HepG2 (cell line): Measurements from ENCODE around the gene TRAP1. TPM values are rescaled to one million over a fixed set of nuclear protein-coding genes. Genes with fewer than 3 reads are reported as not detected.

Experiments used
- CREM ChIP-seq, 2 experiments: sonication (generic) in 1 of 2; formaldehyde crosslinking in 1 of 2; IDR thresholded peaks; 2 replicates each; pipeline versions ENCODE4 v1.4.0 to v1.6.1; 2016 to 2020; ENCODE audit warnings: antibody characterized with exemption in 1 of 2, mild to moderate bottlenecking in 1 of 2, missing genetic modification reagents in 1 of 2
- EHMT2 ChIP-seq: fragments of 200-600 bp; sonication (generic); IDR thresholded peaks from 2 replicates; pipeline ENCODE4 v1.7.0; 2017; ENCODE audit warnings: antibody characterized with exemption, low read depth, low read length, borderline replicate concordance
- ELF4 ChIP-seq: sonication (generic); formaldehyde crosslinking; IDR thresholded peaks from 2 replicates; pipeline ENCODE4 v1.5.0; 2020; ENCODE audit warnings: missing genetic modification reagents, mild to moderate bottlenecking, moderate library complexity, borderline replicate concordance
- EP300 ChIP-seq, 3 experiments: sonication (generic) in 1 of 3; formaldehyde crosslinking in 1 of 3; IDR thresholded peaks; 2 replicates each; pipeline versions ENCODE4 v1.5.1 to v1.6.1; 2011 to 2020; ENCODE audit warnings: low read depth in 2 of 3, low read length in 2 of 3, borderline replicate concordance in 1 of 3, improper control_type of control experiment in 1 of 3, mild to moderate bottlenecking in 1 of 3, missing genetic modification reagents in 1 of 3, moderate library complexity in 1 of 3
- GATAD2A ChIP-seq: IDR thresholded peaks from 2 replicates; pipeline ENCODE4 v1.6.1; 2016
- GLI4 ChIP-seq: sonication (generic); formaldehyde crosslinking; IDR thresholded peaks from 2 replicates; pipeline ENCODE4 v1.5.1; 2020; ENCODE audit warnings: missing genetic modification reagents, mild to moderate bottlenecking, moderate library complexity, borderline replicate concordance
- LCORL ChIP-seq, 2 experiments: fragments of 450-650 bp in 1 of 2; sonication (generic) in 1 of 2; formaldehyde crosslinking in 1 of 2; IDR thresholded peaks; 2 replicates each; pipeline versions ENCODE4 v1.5.0 to v1.6.1; 2017 to 2020; ENCODE audit warnings: antibody characterized with exemption in 1 of 2, missing genetic modification reagents in 1 of 2
- MTF1 ChIP-seq: sonication (generic); formaldehyde crosslinking; IDR thresholded peaks from 2 replicates; pipeline ENCODE4 v1.5.0; 2020; ENCODE audit warnings: missing genetic modification reagents
- SMAD9 ChIP-seq: sonication (generic); formaldehyde crosslinking; IDR thresholded peaks from 2 replicates; pipeline ENCODE4 v1.5.1; 2020; ENCODE audit warnings: mild to moderate bottlenecking, missing genetic modification reagents
- ZBTB7A ChIP-seq: sonication (generic); formaldehyde crosslinking; IDR thresholded peaks from 2 replicates; pipeline ENCODE4 v1.8.0; 2022; ENCODE audit warnings: mild to moderate bottlenecking, missing genetic modification reagents
- ZEB1 ChIP-seq: IDR thresholded peaks from 2 replicates; pipeline ENCODE4 v1.6.1; 2012; ENCODE audit warnings: mild to moderate bottlenecking, low read depth, inconsistent platforms; ENCODE audit not compliant: insufficient replicate concordance
- ZNF180 ChIP-seq: sonication (generic); formaldehyde crosslinking; IDR thresholded peaks from 2 replicates; pipeline ENCODE4 v1.4.0; 2020; ENCODE audit warnings: low read depth, missing genetic modification reagents, borderline replicate concordance
- ZNF234 ChIP-seq: sonication (generic); formaldehyde crosslinking; conservative IDR thresholded peaks from 2 replicates; pipeline ENCODE4 v1.5.1; 2020; ENCODE audit warnings: mild to moderate bottlenecking, missing genetic modification reagents
- ZNF350 ChIP-seq: sonication (generic); formaldehyde crosslinking; IDR thresholded peaks from 2 replicates; pipeline ENCODE4 v1.4.0; 2020; ENCODE audit warnings: mild to moderate bottlenecking, low read depth, missing genetic modification reagents, borderline replicate concordance
- ZNF446 ChIP-seq: sonication (generic); formaldehyde crosslinking; IDR thresholded peaks from 2 replicates; pipeline ENCODE4 v1.5.0; 2020; ENCODE audit warnings: mild to moderate bottlenecking, missing genetic modification reagents
- ZNF451 ChIP-seq: sonication (generic); formaldehyde crosslinking; IDR thresholded peaks from 2 replicates; pipeline ENCODE4 v1.5.0; 2020; ENCODE audit warnings: mild to moderate bottlenecking, missing genetic modification reagents
- ZNF552 ChIP-seq: sonication (generic); formaldehyde crosslinking; IDR thresholded peaks from 2 replicates; pipeline ENCODE4 v1.9.0; 2022; ENCODE audit warnings: missing genetic modification reagents, mild to moderate bottlenecking, borderline replicate concordance
- ZNF564 ChIP-seq: sonication (generic); formaldehyde crosslinking; IDR thresholded peaks from 2 replicates; pipeline ENCODE4 v1.8.1; 2023; ENCODE audit warnings: mild to moderate bottlenecking, missing genetic modification reagents
- ZSCAN9 ChIP-seq: IDR thresholded peaks from 2 replicates; pipeline ENCODE4 v1.6.1; 2016; ENCODE audit warnings: borderline replicate concordance
- polyA plus RNA-seq, 8 experiments: library from polyadenylated mRNA; depleted of rRNA in 3 of 8; stranded (reverse) in 7 of 8; unstranded in 1 of 8; fragments of >200 nt; fragmentation: Illumina TruSeq in 4 of 8; extraction: Trizol in 4 of 8; gene quantifications; 2 replicates each; pipeline versions ENCODE4 v1.2.1 to v1.2.3, GENCODE V29; 2011 to 2016; ENCODE audit warnings: low read depth in 4 of 8, missing spikeins in 1 of 8, mixed read lengths in 1 of 8; ENCODE audit not compliant: insufficient read depth in 1 of 8
- total RNA-seq, 5 experiments: library from RNA; depleted of rRNA; stranded (reverse); fragments of >200 nt; fragmentation: Illumina TruSeq; extraction: Trizol; gene quantifications; 2 replicates each; pipeline ENCODE4 v1.2.3, GENCODE V29; 2016; ENCODE audit warnings: low read depth in 1 of 5
- TF ChIP-seq, protein P1 (sequence below): sonication (generic); formaldehyde crosslinking; conservative IDR thresholded peaks from 2 replicates; pipeline ENCODE4 v1.8.1; 2023; ENCODE audit warnings: missing genetic modification reagents
- TF ChIP-seq, protein P2 (sequence below): sonication (generic); formaldehyde crosslinking; IDR thresholded peaks from 2 replicates; pipeline ENCODE4 v1.8.1; 2022; ENCODE audit warnings: mild to moderate bottlenecking, missing genetic modification reagents
- TF ChIP-seq, protein P3 (sequence below): sonication (generic); formaldehyde crosslinking; IDR thresholded peaks from 2 replicates; pipeline ENCODE4 v1.4.0; 2020; ENCODE audit warnings: mild to moderate bottlenecking, missing genetic modification reagents

Gene TRAP1
- total and polyA plus RNA-seq, 2 of the 13 experiments (the other 11 are each of a cell fraction or from before 2014, with no cell fraction given): 127 to 240 TPM

DNA sequence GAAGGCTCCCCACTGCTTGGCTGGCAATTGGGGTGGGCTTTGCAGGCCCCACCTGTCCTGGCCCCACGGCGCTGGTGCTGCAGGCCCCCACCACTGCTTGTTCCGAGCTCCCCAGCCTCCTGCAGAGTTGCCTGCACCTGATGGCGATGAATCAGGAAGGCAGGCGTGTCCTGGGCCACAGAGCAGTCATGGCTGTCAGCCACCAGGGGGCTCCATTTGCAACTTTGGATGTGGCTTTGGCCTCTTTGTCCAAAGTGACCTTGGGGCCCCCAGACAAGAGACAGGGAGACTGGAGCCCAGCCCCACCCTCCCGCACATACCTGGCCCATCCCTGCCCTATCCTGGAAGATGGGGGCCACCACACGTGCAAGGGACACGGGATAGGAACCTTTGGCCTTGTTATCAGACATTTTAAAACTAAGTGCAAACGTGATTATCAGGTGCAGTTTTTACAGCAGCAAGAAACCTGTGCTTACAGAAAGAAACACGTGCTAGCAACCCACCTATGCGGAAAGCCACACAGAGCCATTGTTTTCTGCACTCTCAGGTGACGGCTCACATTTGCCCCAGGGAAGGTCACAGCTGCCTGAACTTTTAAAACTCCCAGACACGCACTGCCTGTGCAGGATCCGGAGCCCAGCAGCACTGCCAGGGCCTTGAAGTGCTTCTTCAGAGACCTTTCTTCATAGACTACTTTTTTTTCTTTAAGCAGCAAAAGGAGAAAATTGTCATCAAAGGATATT is 62.9 kb downstream of the TRAP1 start, which contains the start of gene DNASE1 (continued):
- TF ChIP-seq ELF4 (no peak), ZNF564 (no peak), ZNF446 (CRISPR knock-in tag) (no peak), ZNF552 (CRISPR knock-in tag) (no peak), ZSCAN9 (no peak; the same call in 1 of the 2 replicates), ZNF234 (CRISPR knock-in tag) (no peak), ZEB1 (peak; percentile 90), ZNF451 (CRISPR knock-in tag) (peak; percentile 53; the same call in 1 of the 2 replicates), MTF1 (CRISPR knock-in tag) (no peak), EHMT2 (no peak), EP300 (IDR thresholded peaks at IDR 0.05; ENCODE audit: low read depth in 2 of 2, low read length in 2 of 2) (peak in 1 of 2 experiments; percentile 64; a peak in 2 of 4 replicates), EP300 (CRISPR knock-in tag; IDR thresholded peaks at IDR 0.05; ENCODE audit: borderline replicate concordance) (no peak), SMAD9 (CRISPR knock-in tag) (no peak), ZBTB7A (CRISPR knock-in tag) (no peak), ZNF350 (peak; percentile 70; the same call in 1 of the 2 replicates), CREM (IDR thresholded peaks at IDR 0.05) (no peak; the same call in 1 of the 2 replicates), CREM (CRISPR knock-in tag; IDR thresholded peaks at IDR 0.05) (no peak), GATAD2A (CRISPR knock-in tag) (peak; percentile 77), LCORL (IDR thresholded peaks at IDR 0.05) (no peak), LCORL (CRISPR knock-in tag; IDR thresholded peaks at IDR 0.05) (peak; percentile 71; the same call in 1 of the 2 replicates), ZNF180 (CRISPR knock-in tag) (no peak), GLI4 (CRISPR knock-in tag) (no peak)
- TF ChIP-seq, protein P1, sequence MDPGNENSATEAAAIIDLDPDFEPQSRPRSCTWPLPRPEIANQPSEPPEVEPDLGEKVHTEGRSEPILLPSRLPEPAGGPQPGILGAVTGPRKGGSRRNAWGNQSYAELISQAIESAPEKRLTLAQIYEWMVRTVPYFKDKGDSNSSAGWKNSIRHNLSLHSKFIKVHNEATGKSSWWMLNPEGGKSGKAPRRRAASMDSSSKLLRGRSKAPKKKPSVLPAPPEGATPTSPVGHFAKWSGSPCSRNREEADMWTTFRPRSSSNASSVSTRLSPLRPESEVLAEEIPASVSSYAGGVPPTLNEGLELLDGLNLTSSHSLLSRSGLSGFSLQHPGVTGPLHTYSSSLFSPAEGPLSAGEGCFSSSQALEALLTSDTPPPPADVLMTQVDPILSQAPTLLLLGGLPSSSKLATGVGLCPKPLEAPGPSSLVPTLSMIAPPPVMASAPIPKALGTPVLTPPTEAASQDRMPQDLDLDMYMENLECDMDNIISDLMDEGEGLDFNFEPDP (CRISPR knock-in tag): no peak
- TF ChIP-seq, protein P2, sequence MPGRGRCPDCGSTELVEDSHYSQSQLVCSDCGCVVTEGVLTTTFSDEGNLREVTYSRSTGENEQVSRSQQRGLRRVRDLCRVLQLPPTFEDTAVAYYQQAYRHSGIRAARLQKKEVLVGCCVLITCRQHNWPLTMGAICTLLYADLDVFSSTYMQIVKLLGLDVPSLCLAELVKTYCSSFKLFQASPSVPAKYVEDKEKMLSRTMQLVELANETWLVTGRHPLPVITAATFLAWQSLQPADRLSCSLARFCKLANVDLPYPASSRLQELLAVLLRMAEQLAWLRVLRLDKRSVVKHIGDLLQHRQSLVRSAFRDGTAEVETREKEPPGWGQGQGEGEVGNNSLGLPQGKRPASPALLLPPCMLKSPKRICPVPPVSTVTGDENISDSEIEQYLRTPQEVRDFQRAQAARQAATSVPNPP: no peak
- TF ChIP-seq, protein P3, sequence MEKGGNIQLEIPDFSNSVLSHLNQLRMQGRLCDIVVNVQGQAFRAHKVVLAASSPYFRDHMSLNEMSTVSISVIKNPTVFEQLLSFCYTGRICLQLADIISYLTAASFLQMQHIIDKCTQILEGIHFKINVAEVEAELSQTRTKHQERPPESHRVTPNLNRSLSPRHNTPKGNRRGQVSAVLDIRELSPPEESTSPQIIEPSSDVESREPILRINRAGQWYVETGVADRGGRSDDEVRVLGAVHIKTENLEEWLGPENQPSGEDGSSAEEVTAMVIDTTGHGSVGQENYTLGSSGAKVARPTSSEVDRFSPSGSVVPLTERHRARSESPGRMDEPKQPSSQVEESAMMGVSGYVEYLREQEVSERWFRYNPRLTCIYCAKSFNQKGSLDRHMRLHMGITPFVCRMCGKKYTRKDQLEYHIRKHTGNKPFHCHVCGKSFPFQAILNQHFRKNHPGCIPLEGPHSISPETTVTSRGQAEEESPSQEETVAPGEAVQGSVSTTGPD (CRISPR knock-in tag): no peak
